ENCODE results near the gene FNDC4.

FNDC4 gene

GRCh38 chr2:27489498-27490397 is 5.3 kb downstream of the FNDC4 start, which contains the start of gene IFT172 (continued):
- no peak for TF ChIP-seq ZNF18 (tag by site-specific recombination; IDR thresholded peaks at IDR 0.05)
- TF ChIP-seq KLF10 (tag by site-specific recombination; IDR thresholded peaks at IDR 0.05): no peak
- TF ChIP-seq ZBTB17 (tag by site-specific recombination; IDR thresholded peaks at IDR 0.05): peak; percentile 88
- TF ChIP-seq SP3 (tag by site-specific recombination; IDR thresholded peaks at IDR 0.05): peak; percentile 78
- no peak for TF ChIP-seq ZNF112 (tag by site-specific recombination; IDR thresholded peaks at IDR 0.05)
- no peak for TF ChIP-seq EGR2 (tag by site-specific recombination; IDR thresholded peaks at IDR 0.05; ENCODE audit: low read depth)
- peak; percentile 72; the same call in 1 of the 2 replicates for TF ChIP-seq SCRT1 (tag by site-specific recombination; IDR thresholded peaks at IDR 0.05; ENCODE audit: borderline replicate concordance)
- no peak for TF ChIP-seq ZNF785 (tag by site-specific recombination; IDR thresholded peaks at IDR 0.05)
- TF ChIP-seq ZNF341 (tag by site-specific recombination; IDR thresholded peaks at IDR 0.05; ENCODE audit: low read depth): peak; percentile 59
- no peak for TF ChIP-seq YY2 (tag by site-specific recombination; IDR thresholded peaks at IDR 0.05)
- TF ChIP-seq ZBTB11 (tag by site-specific recombination; conservative IDR thresholded peaks at IDR 0.05; ENCODE audit: low read depth): 0 out of 2 replicates have a peak, but pooled peaks have one; percentile 36
- no peak for TF ChIP-seq ZNF449 (tag by site-specific recombination; IDR thresholded peaks at IDR 0.05)
- TF ChIP-seq ZNF350 (tag by site-specific recombination; IDR thresholded peaks at IDR 0.05): no peak
- TF ChIP-seq SP2 (tag by site-specific recombination; IDR thresholded peaks at IDR 0.05): peak; percentile 91
- TF ChIP-seq ZEB2 (tag by site-specific recombination; IDR thresholded peaks at IDR 0.05): peak; percentile 80

- CTCF ChIA-PET: interaction anchor here (0.6 to 1.0 kb wide), 2 partner anchors 140 to 195 kb away, joined by 3 read pairs; partner anchors contain the start of genes CCDC121 and GPN1
- H3K4me3 ChIP-seq (ENCODE audit: low read depth, low read length): peak overlapping the region; percentile 66
- POLR2A ChIA-PET: no interaction called here
- no peaks in the 10 kb centered on the region for H3K9me3 ChIP-seq (ENCODE audit: control insufficient read depth, insufficient read depth, low read depth, low read length)
- H3K4me1 ChIP-seq (ENCODE audit: control insufficient read depth, insufficient read depth, low read length): peaks cover 5% of the 10 kb centered on the region; the same call in 1 of the 2 replicates
- no peak overlapping the region for H3K27ac ChIP-seq (ENCODE audit: extremely low read depth, low read depth, low read length)
- TF ChIP-seq ZNF169 (tag by site-specific recombination; IDR thresholded peaks at IDR 0.05): no peak
- TF ChIP-seq INSM2 (tag by site-specific recombination; IDR thresholded peaks at IDR 0.05): no peak
- TF ChIP-seq ZBTB20 (tag by site-specific recombination; IDR thresholded peaks at IDR 0.05): peak; percentile 34; the same call in 1 of the 2 replicates
- TF ChIP-seq ZNF2 (tag by site-specific recombination; IDR thresholded peaks at IDR 0.05): 0 out of 2 replicates have a peak, but pooled peaks have one; percentile 27
- TF ChIP-seq ZNF558 (tag by site-specific recombination; IDR thresholded peaks at IDR 0.05): 0 out of 2 replicates have a peak, but pooled peaks have one; percentile 43
- peaks cover 0 to 13% of the 10 kb centered on the region in 2 experiments; a peak in 2 of 3 replicates for H3K36me3 ChIP-seq (ENCODE audit: control insufficient read depth in 2 of 2, insufficient read depth in 1 of 2, low read length in 2 of 2)
Measured at GRCh38 chr2:27489118-27489497, 5.9 kb downstream of the FNDC4 start.

All from HEK293 (cell line).